KOPT-K1 (cell line): ENCODE results near the gene UGT1A10.

Experiments used
- H3K27ac ChIP-seq: fragments of 200-600 bp; sonication (generic); 2 replicates; pipeline ENCODE4 v1.5.1; 2016; ENCODE audit warnings: antibody characterized with exemption, mild to moderate bottlenecking, low read depth, low read length; ENCODE audit not compliant: poor library complexity, severe bottlenecking
- H3K36me3 ChIP-seq: fragments of 200-600 bp; sonication (generic); 2 replicates; pipeline ENCODE4 v1.5.1; 2017; ENCODE audit warnings: antibody characterized with exemption, mild to moderate bottlenecking, low read length, moderate library complexity; ENCODE audit not compliant: insufficient read depth
- H3K9me3 ChIP-seq: fragments of 200-600 bp; sonication (generic); 2 replicates; pipeline ENCODE4 v1.5.1; 2017; ENCODE audit warnings: antibody characterized with exemption, low read length, mild to moderate bottlenecking; ENCODE audit not compliant: insufficient read depth, poor library complexity, severe bottlenecking

Gene UGT1A10

GRCh38 chr2:233817995-233818638, 181.9 kb downstream of the UGT1A10 start:
- Histone ChIP-seq H3K27ac (no peak overlapping the region), H3K9me3 (no peaks in the 10 kb centered on the region)

DNA sequence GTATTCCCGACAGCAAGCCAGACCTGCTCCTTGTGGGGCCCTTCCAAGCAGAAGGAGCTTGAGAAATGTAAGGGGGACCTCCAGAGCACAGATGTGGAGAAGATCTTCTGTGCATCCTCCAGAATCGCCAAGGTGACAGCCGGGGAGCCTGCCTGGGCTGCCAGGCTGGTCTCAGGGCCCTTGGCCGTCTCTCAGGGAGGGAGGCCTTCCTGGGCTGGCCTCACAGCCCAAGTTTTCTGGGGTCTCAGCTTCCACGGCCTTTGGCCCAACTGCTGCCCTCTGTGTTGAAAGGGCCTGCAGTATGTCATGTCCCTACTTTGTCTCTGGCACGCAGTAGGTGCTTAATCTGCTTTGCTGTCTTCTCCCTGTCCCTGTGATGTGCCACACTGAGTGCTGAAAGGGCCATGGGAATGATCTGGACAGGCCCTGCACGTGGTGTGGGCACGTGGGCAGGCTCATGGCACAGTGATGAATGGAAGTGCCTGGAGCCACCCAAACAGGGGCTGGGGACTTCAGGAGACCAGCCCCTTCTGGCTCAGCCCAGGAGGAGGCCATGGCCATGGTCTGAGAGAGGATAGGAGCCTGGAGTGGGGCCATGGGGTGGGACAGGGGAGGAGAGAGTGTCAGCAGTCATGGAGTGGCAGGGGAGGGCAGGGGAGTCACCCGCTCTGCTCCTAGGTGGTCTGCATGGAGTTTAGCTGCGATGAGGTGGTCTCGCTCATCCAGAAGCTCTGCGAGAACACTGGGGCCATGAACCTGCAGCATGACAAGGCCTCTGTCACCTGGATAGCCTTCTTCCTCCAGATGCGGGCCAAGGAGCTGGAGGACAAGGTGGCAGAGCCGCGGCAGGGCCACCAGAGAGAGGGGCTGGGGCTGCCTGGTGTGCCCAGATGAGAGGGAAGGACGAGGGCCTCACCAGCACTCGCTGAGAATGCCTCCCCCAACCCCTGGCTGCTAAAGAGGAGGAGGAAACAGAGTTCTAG, 182.7 kb downstream of the UGT1A10 start:
- Histone ChIP-seq H3K36me3 (no peaks in the 10 kb centered on the region), H3K9me3 (no peaks in the 10 kb centered on the region), H3K27ac (no peak overlapping the region)

More at GRCh38 chr2:233817995-233818638, 181.9 kb downstream of the UGT1A10 start:
- no peaks in the 10 kb centered on the region for H3K36me3 ChIP-seq

- Histone ChIP-seq H3K36me3 (no peaks in the 10 kb centered on the region), H3K27ac (no peak overlapping the region), H3K9me3 (no peaks in the 10 kb centered on the region)
These were observed 183.9 kb downstream of the UGT1A10 start for GRCh38 chr2:233819884-233820773.

DNA sequence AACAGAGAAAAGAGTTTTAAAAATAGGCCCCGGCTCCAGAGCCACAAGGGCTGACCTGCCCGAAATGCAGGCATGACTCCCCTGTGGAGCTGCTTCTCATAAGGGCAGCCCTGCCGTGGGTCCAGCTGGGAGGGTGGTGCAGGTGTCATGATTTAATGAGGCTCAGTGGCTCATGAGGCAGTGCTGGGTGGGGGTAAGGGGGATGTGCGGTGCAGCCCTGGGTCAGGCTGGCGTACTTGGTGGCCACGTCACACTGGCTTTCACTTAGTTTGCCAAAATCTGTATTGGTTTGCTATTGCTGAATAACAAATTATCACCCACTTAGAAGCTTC, 184.5 kb downstream of the UGT1A10 start:
- Histone ChIP-seq H3K36me3 (no peaks in the 10 kb centered on the region), H3K27ac (no peak overlapping the region), H3K9me3 (no peaks in the 10 kb centered on the region)

DNA sequence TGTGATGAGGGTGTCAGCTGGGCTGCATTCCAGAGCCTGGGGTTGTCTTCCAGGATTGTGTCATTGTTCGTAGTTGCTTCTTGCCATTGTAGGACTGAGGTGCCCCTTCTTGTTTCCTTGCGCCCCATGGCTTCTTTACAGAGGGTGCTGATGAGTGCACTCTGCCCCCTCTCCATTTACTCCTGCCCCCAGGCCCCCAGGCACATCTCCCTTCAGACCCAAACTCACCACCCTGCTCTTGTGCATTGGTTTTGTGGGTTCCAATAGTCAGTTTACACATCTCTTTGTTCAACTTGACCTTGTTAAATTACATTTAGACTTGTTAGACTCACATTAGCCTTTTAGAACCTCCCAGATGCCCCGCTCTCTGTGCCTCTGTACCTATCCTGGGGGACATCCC, 184.9 kb downstream of the UGT1A10 start:
- H3K9me3 ChIP-seq = no peaks in the 10 kb centered on the region
- no peaks in the 10 kb centered on the region for H3K36me3 ChIP-seq
- H3K27ac ChIP-seq = no peak overlapping the region

GRCh38 chr2:233821709-233822100, 185.5 kb downstream of the UGT1A10 start:
- Histone ChIP-seq H3K27ac (no peak overlapping the region), H3K36me3 (no peaks in the 10 kb centered on the region), H3K9me3 (no peaks in the 10 kb centered on the region)

- Histone ChIP-seq H3K36me3 (no peaks in the 10 kb centered on the region), H3K9me3 (no peaks in the 10 kb centered on the region), H3K27ac (no peak overlapping the region)
These were observed 186.0 kb downstream of the UGT1A10 start for GRCh38 chr2:233822101-233822771.
